GM21737 (cell line): Measurements from ENCODE around the gene YBX2.
A peak's percentile ranks its signal among the peaks of the same experiment; 100 is the strongest.

ENCODE experiments used
- ATAC-seq: cut with Tn5 transposase; IDR thresholded peaks from one replicate; pipeline ENCODE4 v1.9.1; 2021; ENCODE audit warnings: mild to moderate bottlenecking, moderate library complexity; ENCODE audit not compliant: unreplicated experiment

YBX2 gene

DNA sequence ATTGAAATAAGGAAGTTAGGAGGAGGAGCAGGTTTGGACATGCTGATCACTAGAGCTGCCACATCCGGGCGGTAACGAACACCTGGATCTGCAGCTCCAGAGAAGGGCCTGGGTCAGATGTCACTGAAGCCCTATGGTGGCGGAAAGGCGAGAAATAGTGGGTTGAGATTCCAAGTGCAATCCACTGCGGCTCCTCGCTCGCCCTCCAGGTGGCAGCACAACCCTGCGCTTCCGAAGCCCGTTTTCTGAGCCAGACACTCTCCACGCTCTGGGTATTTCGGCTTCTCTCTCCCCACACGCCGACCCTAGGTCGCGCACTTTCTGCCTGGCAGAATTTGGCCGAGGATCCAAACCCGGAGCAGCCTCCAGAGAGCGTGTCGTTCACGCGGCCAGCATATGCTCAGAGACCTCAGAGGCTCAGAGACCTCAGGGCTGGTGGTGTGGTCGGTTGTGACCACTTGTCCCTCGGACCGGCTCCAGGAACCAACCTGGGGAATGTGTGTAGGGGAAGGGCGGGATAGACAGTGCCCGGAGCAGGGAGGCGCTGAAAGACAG lies 13.8 kb downstream of the YBX2 start:
- ATAC-seq: peak; percentile 63

DNA sequence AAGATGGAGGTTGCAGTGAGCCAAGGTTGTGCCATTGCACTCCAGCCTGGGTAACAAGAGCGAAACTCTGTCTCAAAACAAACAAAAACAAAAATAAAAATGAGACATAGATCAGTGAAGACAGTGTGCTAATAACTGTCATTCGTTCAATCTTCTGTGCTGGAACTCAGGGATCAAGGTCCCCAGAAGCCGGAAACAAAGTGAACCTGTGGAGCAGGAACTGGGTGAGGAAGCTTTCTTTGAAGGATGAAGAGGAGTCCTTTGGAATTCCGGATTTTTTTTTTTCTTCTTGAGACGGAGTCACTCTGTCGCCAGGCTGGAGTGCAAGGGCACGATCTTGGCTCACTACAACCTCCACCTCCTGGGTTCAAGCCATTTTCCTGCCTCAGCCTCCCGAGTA lies 15.0 kb downstream of the YBX2 start:
- ATAC-seq: no peak

DNA sequence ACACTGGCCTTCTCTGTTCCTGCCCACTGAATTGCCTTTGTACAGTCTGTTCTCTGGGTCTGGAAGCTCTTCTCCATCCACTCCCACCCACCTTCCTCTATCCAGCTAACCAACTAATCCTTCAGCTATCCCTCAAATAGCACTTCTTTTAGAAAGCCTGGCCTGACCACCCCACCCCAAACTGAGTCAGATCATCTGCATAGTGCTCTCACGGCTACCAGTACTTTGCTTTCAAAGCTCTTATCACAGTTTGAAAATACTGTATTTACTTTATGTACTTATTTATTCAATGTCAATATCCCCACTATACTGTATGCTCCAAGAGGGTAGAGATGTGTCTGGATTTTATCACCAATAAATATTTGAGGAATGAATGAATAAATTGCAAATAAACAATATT lies 27.7 kb downstream of the YBX2 start:
- ATAC-seq: no peak

DNA sequence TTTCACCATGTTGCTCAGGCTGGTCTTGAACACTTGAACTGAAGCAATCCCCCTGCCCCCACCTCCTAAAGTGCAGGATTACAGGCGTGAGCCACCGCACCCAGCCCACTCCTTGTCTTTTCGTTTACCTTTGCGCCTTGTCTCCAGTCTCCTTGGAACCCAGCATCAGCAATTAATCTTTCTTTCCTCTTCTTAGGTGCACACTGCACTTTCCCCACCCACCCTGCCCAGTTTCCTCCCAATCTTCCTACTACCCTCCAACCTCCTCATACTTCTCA lies 30.7 kb downstream of the YBX2 start:
- ATAC-seq: no peak

DNA sequence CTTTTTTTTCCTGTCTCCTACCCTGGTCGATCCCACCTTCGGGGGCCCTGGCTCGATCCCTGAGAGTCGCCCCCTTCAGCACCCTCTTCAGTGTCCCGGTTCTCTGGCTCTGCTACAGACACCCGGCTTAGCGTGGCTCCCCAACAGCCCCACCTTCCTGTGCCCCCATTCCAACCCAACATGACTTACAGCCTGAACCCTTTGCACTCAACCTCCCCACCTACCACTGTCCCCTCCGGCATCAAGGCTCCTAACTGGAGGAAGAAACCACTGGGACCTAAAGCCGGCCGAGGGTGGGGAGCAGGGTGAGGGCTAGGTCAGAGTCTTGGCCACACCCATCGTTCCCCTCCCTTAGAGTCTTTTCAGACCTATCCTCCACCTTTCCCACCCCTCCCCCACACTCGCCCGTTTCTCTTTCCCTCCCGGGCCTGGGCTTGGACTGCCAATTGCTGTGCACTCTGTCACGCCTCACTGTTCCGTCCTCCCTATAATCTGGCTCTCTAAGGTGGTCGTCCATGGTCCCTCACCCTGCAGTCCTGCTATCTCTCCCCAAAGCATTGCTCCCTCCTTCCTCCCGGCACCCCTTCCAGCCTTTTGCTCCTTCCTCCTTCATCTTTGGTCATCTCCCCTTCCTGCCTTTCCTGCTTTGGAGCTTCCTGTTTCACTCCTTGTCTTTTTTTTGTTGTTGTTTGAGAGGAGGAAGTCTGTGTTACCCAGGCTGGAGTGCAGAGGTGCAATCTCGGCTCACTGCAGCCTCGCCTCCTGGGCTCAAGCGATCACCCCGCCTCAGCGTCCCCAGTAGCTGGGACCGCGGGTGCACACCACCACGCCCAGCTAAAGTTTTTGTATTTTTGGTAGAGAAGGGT lies 31.3 kb downstream of the YBX2 start:
- no peak for ATAC-seq

DNA sequence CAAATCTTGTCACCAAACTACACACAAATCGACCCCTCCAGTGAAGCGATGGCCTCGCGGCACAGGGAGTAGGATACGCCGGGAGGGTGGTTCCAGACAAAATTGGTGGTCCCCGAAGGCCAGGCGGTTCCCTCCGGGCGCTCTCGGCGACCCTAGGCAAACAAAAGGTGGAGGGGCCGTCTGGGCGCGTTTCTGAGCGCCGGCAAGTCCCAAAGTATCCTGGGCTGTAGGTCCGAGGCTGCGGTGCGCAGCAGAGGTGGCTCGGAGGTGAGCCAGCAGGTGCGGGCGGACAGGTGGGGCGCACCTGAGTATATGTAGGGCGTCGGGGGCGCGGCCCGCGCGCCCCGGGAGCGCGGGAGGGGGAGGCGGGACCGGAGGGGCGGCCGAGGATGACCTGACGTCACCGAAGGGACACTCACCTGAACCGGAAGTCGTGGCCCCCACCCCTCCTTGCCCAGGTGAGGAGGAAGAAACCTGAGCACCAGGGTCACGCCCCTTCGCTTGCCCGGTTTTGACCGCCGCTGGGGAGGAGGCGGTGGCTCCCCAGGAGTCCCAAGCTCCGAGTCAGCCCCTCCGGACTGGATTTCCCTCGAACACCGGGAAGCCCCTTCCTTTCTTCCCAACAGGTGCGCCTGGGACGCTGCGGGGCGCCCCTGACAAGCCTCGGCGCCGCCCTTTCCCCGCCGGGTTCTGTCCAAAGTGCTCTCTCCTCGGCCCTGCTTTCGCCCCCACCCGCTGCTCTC lies 32.1 kb downstream of the YBX2 start, which contains the start of gene CLDN7:
TSS of gene CLDN7 (minus strand) at position 287 of the 743 bp plus-strand sequence. CDS start 435 bp downstream, outside the sequence.
- no peak for ATAC-seq

DNA sequence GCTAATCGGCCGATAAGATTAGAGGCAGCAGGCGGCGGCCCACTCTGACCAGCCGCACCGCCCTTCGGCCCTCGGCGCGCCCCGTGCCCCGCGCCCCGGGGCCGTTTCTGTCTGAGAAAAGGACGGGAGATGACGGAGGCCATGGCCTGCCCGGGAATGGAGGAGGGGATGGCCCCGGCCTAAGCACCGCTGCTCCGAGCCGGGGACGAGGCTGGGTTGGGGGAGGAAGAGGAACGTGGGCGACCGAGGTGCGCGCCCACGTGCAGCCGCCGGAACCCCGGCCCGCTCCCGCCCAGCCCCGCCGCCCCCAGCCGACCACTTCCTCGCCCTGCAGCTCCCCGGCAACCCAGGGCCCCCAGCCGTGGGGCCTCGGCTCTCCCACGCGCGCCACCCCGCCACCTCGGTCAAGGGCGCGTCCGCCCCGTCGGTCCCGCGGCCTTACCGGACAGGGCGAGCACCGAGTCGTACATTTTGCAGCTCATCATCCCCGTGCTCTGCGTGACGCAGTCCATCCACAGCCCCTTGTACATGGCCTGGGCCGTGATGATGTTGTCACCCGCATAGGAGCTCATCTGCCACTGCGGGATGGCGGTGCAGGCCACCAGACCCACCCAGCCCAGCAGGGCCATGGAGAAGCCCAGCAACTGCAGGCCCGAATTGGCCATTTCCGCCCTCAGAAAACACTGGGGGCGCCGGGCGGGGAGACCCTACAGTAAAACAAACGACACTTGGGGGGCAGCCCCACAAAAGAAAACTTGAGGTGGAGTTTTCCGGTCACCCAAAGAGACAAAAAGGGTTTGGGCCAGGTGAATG lies 32.9 kb downstream of the YBX2 start:
- ATAC-seq: no peak

DNA sequence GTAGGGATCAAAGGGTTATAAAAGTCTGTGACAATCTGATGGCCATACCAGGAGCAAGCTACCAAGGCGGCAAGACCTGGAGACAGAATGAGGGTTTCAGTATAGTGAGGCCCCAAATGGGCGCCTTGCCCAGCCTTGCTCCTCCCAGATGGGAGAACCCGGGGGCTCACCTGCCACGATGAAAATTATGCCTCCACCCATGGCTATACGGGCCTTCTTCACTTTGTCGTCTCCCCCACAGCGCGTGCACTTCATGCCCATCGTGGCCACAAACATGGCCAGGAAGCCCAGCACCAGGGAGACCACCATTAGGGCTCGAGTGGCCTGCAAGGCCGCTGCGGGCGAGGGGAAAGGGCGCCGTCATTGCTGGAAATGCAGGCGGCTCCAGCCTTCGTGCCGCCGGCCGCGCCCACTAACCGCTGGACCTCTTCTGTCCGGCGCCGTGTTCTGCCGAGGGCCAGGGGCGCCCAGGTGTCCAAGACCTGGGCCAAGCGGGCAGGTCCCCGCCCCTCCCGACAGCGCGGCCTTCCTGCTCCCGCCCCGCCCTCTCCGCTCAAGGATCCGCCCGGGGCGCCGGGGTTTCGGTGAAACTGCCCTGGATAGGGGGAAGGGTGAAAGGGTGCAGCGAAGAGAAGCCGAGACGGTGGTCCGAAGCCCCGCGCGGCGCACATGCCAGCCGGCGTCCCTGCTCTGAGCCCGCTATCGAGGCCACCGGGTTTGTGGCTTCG lies 33.6 kb downstream of the YBX2 start:
- ATAC-seq: no peak

DNA sequence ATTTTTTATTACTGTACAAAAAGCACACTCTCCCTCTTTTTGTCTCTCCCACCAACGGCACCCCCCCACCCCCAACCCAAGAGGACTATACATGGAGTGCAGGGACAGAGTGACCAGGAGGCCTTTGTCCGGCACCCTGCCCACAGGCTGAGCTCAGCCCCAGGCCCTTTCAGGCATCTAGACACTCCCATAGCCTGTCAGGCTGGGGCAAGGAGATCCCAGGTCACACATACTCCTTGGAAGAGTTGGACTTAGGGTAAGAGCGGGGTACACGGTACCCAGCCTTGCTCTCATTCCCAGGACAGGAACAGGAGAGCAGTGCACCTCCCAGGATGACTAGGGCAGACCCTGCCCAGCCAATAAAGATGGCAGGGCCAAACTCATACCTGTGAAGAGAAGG lies 34.3 kb downstream of the YBX2 start:
- ATAC-seq: no peak

DNA sequence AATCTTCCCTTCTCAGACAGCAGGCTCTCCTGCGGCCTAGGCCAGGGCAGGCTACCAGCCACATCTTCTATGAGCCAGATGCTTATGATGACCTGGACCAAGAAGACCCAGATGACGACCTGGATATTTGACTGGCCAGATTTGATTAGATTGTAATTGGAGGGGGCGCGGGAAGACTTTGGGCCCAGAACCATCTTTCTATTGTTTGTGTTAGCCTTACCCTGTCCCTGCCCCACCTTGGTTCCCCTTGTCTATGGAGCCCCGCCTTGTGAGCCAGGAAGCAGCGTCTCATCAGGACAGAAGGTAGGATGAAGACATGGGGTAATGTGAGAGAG lies 34.9 kb downstream of the YBX2 start:
- no peak for ATAC-seq

DNA sequence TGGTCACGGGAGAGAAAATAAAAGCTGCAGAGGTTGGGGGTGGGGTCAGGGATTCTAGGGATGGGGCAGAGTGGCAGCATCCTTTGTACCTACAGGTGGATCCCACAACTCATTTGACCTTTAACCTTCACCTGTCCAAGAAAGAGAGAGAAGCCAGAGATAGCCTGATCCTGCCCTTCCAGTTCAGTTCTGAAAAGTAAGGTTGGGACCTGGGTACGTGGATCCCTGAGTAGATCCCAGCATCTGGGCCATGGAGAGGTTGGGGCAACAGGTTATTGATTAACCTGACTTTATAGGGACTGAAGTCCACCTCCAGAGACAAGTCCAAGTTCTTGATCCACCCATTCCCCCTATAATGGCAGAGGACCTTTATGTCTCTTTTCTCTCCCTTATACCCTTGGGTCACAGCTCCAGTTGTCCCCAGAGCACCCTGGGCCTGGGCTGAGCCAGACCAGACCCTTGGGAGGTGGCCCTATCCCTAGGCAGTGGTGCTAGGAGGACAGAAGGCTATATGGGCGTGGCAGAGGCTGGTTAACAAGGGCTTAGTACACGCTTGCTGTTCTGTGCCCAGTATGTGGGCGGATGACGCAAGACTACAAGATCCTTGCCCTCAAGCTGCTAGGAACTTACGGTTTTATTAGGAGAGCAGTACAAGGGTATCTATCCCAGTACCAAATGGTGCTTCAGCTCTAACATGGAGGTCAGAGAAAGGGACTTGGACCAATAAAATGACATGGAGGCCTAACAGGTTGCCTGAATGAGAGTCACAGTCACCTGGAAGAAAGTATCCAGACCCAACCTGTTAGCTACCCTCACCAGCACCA lies 35.5 kb downstream of the YBX2 start:
- no peak for ATAC-seq

DNA sequence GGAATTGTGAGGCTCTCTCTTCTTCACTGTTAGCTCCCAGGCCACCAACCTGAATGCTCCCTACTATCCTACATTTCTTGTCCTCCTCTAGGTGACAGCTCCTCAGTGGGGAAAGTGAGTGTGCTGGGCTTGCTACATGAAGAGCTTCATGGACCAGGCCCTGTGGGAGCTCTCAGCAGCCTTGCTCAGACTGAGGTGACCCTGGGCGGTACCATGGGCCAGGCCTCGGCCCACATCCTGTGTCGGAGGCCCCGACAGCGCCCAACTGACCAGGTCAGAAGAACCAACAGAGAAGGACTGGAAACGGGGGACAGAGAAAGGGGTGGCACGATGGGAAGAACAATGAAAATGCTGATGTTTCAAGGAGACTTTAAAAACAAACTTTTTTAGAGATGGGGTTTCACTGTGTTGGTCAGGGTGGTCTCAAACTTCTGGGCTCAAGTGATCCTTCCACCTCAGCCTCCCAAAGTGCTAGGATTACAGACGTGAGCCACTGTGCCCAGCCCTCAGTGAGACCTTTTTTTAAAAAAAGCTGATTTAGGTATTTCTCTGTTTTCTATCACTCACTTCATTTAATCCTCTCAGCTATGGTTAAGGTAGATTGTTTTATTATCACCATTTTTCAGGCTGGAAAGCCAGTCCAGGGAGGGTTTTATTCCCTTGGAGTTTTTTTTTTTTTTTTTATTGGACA lies 37.5 kb downstream of the YBX2 start:
- no peak for ATAC-seq

DNA sequence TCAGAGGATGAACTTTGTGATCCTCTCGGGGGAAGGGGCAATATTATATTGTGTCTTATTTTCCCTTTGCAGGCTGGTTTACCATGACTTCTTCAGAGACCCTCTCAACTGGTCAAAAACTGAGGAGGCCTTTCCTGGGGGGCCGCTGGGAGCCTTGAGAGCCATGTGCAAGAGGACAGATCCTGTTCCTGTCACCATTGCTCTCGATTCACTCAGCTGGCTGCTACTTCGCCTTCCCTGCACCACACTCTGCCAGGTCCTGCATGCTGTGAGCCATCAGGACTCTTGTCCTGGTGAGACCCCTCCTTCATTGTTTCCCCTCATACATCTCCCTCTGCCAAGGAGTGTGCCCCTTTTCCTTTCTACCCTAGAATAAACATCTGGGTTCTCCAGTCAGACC lies 39.9 kb downstream of the YBX2 start:
- ATAC-seq: no peak

DNA sequence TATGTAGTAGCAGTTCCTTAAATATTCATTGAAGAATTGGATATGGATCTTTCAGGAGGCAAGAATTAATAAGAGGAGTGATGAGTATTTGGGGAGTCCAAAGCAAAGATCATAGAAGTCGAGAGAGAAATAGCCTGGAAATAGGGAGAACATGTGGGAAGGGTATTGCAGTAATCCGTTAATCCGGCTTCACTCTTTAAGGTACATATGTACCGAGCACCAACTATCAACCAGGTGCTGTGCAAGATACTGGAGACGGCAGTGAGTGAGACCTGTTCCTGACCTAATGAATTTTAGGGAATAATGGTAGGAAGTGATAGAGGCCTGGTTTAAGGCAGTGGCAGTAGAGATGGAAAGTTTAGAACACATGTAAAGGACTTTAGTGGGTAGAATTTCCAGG lies 41.4 kb downstream of the YBX2 start:
- ATAC-seq: no peak

DNA sequence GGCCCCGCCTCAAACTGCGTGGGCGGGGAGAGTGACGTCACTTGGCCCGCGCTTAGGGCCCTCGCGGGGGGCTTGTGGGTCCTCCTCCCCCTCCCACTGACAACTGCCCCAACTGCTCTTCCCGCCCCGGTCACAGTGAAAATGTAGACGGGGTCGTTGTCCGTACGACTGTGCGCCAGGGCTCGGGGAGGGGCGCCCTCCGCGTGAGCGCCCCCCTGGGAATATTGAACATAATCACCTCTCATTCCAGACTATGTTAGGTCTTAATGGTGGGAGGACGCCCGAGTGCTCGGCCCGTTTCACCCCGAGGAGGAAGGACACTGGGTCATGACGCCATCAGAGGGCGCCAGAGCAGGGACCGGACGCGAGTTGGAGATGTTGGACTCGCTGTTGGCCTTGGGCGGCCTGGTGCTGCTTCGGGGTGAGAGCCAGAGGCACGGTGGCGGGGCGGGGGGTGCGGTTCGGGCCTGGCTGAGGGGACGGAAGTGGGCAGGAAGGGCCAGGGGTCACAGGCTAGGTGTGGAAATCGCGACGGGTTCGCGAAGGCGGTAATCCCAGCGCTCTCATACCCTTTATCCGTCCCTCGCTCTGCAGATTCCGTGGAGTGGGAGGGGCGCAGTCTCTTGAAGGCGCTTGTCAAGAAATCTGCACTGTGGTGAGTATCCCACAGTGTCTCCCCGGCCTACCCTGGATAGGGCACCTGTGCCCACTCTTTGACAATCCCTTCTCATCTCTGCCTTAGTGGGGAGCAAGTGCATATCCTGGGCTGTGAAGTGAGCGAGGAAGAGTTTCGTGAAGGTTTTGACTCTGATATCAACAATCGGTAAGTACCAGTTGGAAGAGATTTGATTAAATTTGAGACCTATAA lies 42.0 kb downstream of the YBX2 start, which contains the start of gene ELP5:
TSS of gene ELP5 (plus strand) at position 40 of the 868 bp plus-strand sequence. CDS start at position 376, 336 bp downstream.
- ATAC-seq: peak; percentile 41

DNA sequence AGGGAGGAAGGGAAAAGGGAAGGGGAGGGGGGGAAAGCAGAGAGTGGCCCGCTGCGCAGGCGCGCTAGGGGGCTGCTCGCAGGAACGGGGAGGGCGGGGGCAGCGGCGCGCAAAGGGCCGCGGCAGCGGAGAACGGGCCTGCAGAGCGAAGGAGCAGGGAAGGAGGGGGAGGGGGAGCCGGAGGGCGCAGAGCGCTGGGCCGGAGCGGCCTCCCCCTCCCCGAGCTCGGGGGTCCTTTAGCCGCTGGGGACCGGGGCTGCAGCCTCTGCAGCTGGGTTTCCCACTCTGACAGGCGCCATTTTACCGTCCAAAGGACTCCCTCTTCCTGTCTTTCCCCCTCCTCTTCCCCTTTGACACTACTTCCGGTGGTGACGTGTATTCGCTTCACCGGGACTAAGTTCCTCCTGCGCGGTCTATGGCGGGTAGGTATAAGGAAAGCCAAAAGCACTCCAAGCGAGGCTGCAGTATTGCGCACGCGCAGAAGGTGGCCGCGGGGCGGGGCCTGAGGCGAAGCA lies 42.7 kb downstream of the YBX2 start, which contains the start of gene CTDNEP1:
TSS of gene CTDNEP1 (minus strand) at position 74 of the 515 bp plus-strand sequence. CDS start 438 bp downstream, outside the sequence.
- peak; percentile 76 for ATAC-seq

DNA sequence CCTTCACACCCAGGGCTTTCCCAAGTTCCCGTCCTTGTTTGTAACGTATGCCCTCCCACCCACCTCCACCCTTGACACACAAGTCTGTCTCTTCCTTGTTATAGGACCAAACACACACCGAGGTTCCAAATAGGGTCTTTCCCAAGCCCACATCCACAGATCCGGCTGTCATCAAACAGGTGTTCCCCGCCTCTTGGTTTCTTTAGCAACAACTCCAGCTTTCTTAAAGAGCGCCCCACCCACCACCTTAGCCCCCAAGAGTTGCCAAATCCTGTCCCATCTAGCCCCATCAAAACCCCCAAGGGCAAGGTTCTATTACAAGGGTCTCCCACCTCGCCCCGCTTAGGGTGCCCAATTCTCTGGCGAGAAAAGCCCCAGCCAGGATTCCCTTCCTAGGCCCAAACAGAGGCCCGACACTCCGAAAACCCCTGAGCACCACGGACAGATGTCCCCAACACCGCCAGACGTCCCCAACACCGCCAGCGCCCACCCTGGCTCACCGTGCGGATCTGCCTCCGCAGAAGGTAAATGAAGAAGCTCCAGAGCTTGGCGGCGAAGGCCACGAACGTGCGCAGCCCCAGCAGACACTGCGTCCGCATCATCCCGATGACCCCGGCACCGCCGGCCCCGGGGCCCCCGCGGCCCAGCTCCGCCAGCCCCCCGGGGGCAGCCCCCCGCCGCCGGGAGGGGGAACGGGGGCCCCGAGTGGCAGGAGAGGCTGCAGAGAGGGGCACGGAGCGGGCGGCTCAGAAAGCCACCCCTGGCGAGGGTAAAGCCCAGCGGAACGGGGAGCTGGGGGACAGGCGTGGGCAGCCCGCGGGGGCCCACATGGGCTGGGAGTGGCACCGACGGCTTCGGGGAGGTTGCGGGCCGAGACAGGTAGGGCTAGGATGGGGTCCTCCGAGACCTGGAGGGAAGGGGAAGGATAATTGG lies 43.5 kb downstream of the YBX2 start:
- peak; percentile 3 for ATAC-seq
